SK-N-SH treated with all-trans-retinoic acid at 6 μM for 48 hours (cell line): ENCODE results near the gene ATP11C.

ENCODE experiments used
- ISL1 ChIP-seq: fragments of 250-450 bp; sonication (Bioruptor Pico); IDR thresholded peaks from 2 replicates; pipeline ENCODE4 v2.1.2; 2022; ENCODE audit warnings: mild to moderate bottlenecking, moderate library complexity
- SNAI2 ChIP-seq: fragments of 250-450 bp; sonication (Bioruptor Pico); IDR thresholded peaks from 2 replicates; pipeline ENCODE4 v1.5.0; 2020; ENCODE audit warnings: mild to moderate bottlenecking, moderate library complexity
- TCF4 ChIP-seq: fragments of 250-450 bp; sonication (Bioruptor Pico); IDR thresholded peaks from 2 replicates; pipeline ENCODE4 v1.8.0; 2021; ENCODE audit warnings: mild to moderate bottlenecking, moderate library complexity, borderline replicate concordance
- ZC3H10 ChIP-seq: fragments of 250-450 bp; sonication (Bioruptor Pico); IDR thresholded peaks from 2 replicates; pipeline ENCODE4 v1.5.1; 2021; ENCODE audit warnings: mild to moderate bottlenecking, moderate library complexity
- TF ChIP-seq, protein P1 (sequence below): fragments of 250-450 bp; sonication (Bioruptor Pico); IDR thresholded peaks from 2 replicates; pipeline ENCODE4 v1.8.0; 2020; ENCODE audit warnings: mild to moderate bottlenecking, moderate library complexity, borderline replicate concordance

DNA sequence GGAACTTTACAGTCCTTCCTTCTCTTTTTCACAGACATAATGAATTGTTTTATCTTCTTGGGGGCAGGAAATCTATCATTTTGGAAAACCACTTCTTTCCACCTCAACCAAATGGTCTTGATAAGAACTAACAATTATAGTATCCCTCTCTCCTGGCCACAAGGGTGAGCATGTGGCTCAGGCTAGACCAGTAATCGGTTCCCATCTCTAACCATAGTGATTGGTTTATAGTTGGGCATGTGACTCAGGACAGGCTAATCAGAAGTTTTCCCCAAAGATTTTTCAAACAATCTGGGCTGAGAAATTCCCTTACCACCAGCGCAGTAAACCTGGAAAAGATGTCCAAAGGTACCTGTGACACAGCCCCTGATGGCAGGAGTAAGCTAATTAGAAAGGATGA lies 36.4 kb upstream of the ATP11C start:
- no peak for TF ChIP-seq SNAI2 (CRISPR knock-in tag)
- no peak for TF ChIP-seq ISL1
- TF ChIP-seq, protein P1, sequence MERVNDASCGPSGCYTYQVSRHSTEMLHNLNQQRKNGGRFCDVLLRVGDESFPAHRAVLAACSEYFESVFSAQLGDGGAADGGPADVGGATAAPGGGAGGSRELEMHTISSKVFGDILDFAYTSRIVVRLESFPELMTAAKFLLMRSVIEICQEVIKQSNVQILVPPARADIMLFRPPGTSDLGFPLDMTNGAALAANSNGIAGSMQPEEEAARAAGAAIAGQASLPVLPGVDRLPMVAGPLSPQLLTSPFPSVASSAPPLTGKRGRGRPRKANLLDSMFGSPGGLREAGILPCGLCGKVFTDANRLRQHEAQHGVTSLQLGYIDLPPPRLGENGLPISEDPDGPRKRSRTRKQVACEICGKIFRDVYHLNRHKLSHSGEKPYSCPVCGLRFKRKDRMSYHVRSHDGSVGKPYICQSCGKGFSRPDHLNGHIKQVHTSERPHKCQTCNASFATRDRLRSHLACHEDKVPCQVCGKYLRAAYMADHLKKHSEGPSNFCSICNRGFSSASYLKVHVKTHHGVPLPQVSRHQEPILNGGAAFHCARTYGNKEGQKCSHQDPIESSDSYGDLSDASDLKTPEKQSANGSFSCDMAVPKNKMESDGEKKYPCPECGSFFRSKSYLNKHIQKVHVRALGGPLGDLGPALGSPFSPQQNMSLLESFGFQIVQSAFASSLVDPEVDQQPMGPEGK: no peak
- TF ChIP-seq ZC3H10: no peak
- no peak for TF ChIP-seq TCF4 (CRISPR knock-in tag)
